Transverse colon (tissue), 4 donors: Measurements from ENCODE around the gene POLE.

Source experiments
- CTCF ChIP-seq, 5 experiments: fragments of 200-600 bp in 3 of 5; fragments of 450-650 bp in 2 of 5; sonication (generic) in 3 of 5; IDR thresholded peaks; 1 replicate in 2 of 5; 2 replicates in 3 of 5; pipeline ENCODE4 v1.5.1; 2016 to 2017; ENCODE audit warnings: antibody characterized with exemption in 5 of 5, inconsistent platforms in 3 of 5, mild to moderate bottlenecking in 2 of 5, moderate library complexity in 1 of 5
- EP300 ChIP-seq: sonication (generic); formaldehyde crosslinking; IDR thresholded peaks from one replicate; pipeline ENCODE4 v1.6.1; 2017; ENCODE audit warnings: antibody characterized with exemption, low read depth
- POLR2A ChIP-seq: fragments of 450-650 bp; IDR thresholded peaks from one replicate; pipeline ENCODE4 v1.6.1; 2016; ENCODE audit warnings: antibody characterized with exemption, mild to moderate bottlenecking, moderate library complexity
- POLR2AphosphoS5 ChIP-seq, 3 donors: sonication (generic); formaldehyde crosslinking; IDR thresholded peaks; one replicate each; pipeline ENCODE4 v1.6.1; 2016; ENCODE audit warnings: antibody characterized with exemption in 3 of 3

- TF ChIP-seq CTCF (IDR thresholded peaks at IDR 0.05) (no peak), EP300 (no peak), POLR2AphosphoS5 (IDR thresholded peaks at IDR 0.05) (no peak), POLR2A (no peak)
Observed at GRCh38 chr12:132673288-132674179, 13.6 kb downstream of the POLE start.
